ENCODE measurements around the gene RETREG2. TPM values are rescaled to one million over a fixed set of nuclear protein-coding genes. Genes with fewer than 3 reads are reported as not detected.

The RETREG2 gene
- total RNA-seq, 1 experiment from 2014 or later, result 63.7 TPM

DNA sequence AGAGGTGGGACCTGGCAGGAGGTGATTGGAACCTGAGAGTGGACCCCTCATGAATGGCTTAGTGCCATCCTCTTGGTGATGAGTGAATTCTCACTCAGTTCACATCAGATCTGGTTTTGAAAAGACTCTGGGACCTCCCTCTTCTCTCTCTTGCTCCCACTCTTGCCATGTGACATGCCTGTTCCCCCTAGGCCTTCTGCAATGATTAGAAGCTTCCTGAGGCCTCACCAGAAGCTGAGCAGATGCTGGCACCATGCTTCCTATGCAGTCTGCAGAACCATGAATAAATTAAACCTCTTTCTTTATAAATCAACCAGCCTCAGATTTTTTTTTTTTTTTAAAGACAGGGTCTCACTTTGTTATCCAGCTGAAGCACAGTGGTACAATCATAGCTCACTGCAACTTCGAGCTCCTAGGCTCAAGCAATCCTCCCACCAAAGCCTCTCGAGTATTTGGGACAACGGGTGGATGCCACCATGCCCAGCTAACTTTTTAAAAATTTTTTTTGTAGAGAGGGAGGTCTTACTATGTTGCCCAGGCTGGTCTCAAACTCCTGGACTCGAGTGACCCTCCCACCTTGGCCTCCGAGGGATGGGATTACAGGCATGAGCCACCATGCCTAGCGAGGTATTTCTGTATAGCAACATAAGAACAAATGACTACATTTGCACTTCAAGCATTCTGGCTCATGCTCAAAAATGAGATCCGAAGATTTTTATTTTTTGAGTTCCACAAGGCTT lies 26.5 kb downstream of the RETREG2 start:
- peaks cover 11 to 17% of the 10 kb centered on the region in 2 experiments for H3K4me1 ChIP-seq (ENCODE audit: control insufficient read depth in 1 of 2, insufficient read depth in 2 of 2, low read length in 2 of 2)

More for the DNA sequence above, 26.5 kb downstream of the RETREG2 start:
- Histone ChIP-seq H4K20me1 (ENCODE audit: insufficient read depth) (no peaks in the 10 kb centered on the region), H3K4me3 (replicated peaks in 1 of 2; ENCODE audit: low read depth in 1 of 2, low read length in 2 of 2) (no peak overlapping the region), H3K9me3 (ENCODE audit: control insufficient read depth in 1 of 2, insufficient read depth in 1 of 2, low read depth in 1 of 2, low read length in 2 of 2) (peaks cover 0 to 9% of the 10 kb centered on the region in 2 experiments; a peak in 2 of 4 replicates), H2AFZ (ENCODE audit: low read depth, low read length, poor library complexity, severe bottlenecking) (no peak overlapping the region), H3K27ac (ENCODE audit: low read depth, low read length) (no peak overlapping the region), H3K36me3 (ENCODE audit: control insufficient read depth in 1 of 2, insufficient read depth in 2 of 2, low read length in 2 of 2) (peaks cover 7 to 11% of the 10 kb centered on the region in 2 experiments; a peak in 3 of 4 replicates), H3K9ac (ENCODE audit: low read length) (no peak overlapping the region), H3K9me2 (ENCODE audit: insufficient read depth) (no peaks in the 10 kb centered on the region), H3K27me3 (ENCODE audit: insufficient read depth, low read length) (no peaks in the 10 kb centered on the region), H3K79me2 (ENCODE audit: insufficient read depth, low read length) (no peaks in the 10 kb centered on the region), H3K4me2 (ENCODE audit: low read length) (no peak overlapping the region)
- ChIA-PET RAD21 (ENCODE audit: low non-redundant PET in 1 of 2, low total read pairs in 2 of 2, uncharacterized antibody in 2 of 2, unreplicated experiment in 2 of 2) (no interaction called here), CTCF (no interaction called here), POLR2A (no interaction called here)
- no peak for DNase-seq (ENCODE audit: low read depth, low spot score)
- intact Hi-C loops (cut with micrococcal nuclease), result no loop called here
- no peak for ATAC-seq
- no TSS peak for BruUV-seq (replicated peaks)
- TF ChIP-seq SIN3A (IDR thresholded peaks at IDR 0.05; ENCODE audit: low read depth) (no peak), EGR1 (IDR thresholded peaks at IDR 0.05; ENCODE audit: low read depth) (no peak), SP1 (IDR thresholded peaks at IDR 0.05; ENCODE audit: low read depth) (no peak), SRF (IDR thresholded peaks at IDR 0.05; ENCODE audit: low read depth) (no peak), ZFX (IDR thresholded peaks at IDR 0.05) (no peak), EZH2phosphoT487 (IDR thresholded peaks at IDR 0.05; ENCODE audit: borderline replicate concordance) (no peak), EZH2 (IDR thresholded peaks at IDR 0.05) (no peak), RAD21 (IDR thresholded peaks at IDR 0.05; ENCODE audit: low read depth) (no peak), YY1 (IDR thresholded peaks at IDR 0.05; ENCODE audit: extremely low read depth, insufficient replicate concordance, low read depth, low read length) (no peak), ELF1 (IDR thresholded peaks at IDR 0.05; ENCODE audit: borderline replicate concordance, low read depth) (no peak), TCF7L2 (IDR thresholded peaks at IDR 0.05; ENCODE audit: borderline replicate concordance, extremely low read depth, insufficient read depth, insufficient read length) (no peak)
- TF ChIP-seq, protein P1, sequence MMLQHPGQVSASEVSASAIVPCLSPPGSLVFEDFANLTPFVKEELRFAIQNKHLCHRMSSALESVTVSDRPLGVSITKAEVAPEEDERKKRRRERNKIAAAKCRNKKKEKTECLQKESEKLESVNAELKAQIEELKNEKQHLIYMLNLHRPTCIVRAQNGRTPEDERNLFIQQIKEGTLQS (IDR thresholded peaks at IDR 0.05), result no peak
- TF ChIP-seq, protein P2, sequence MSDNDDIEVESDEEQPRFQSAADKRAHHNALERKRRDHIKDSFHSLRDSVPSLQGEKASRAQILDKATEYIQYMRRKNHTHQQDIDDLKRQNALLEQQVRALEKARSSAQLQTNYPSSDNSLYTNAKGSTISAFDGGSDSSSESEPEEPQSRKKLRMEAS (IDR thresholded peaks at IDR 0.05), result no peak
- TF ChIP-seq, protein P3, sequence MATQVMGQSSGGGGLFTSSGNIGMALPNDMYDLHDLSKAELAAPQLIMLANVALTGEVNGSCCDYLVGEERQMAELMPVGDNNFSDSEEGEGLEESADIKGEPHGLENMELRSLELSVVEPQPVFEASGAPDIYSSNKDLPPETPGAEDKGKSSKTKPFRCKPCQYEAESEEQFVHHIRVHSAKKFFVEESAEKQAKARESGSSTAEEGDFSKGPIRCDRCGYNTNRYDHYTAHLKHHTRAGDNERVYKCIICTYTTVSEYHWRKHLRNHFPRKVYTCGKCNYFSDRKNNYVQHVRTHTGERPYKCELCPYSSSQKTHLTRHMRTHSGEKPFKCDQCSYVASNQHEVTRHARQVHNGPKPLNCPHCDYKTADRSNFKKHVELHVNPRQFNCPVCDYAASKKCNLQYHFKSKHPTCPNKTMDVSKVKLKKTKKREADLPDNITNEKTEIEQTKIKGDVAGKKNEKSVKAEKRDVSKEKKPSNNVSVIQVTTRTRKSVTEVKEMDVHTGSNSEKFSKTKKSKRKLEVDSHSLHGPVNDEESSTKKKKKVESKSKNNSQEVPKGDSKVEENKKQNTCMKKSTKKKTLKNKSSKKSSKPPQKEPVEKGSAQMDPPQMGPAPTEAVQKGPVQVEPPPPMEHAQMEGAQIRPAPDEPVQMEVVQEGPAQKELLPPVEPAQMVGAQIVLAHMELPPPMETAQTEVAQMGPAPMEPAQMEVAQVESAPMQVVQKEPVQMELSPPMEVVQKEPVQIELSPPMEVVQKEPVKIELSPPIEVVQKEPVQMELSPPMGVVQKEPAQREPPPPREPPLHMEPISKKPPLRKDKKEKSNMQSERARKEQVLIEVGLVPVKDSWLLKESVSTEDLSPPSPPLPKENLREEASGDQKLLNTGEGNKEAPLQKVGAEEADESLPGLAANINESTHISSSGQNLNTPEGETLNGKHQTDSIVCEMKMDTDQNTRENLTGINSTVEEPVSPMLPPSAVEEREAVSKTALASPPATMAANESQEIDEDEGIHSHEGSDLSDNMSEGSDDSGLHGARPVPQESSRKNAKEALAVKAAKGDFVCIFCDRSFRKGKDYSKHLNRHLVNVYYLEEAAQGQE (IDR thresholded peaks at IDR 0.05; ENCODE audit: low read depth), result no peak

Data from HCT116 (cell line).